Fibroblast of villous mesenchyme (primary cell): ENCODE results near the gene MTNR1A. TPM values are rescaled to one million over a fixed set of nuclear protein-coding genes. Genes with fewer than 3 reads are reported as not detected.

Source experiments
- DNase-seq: peaks from one replicate; pipeline ENCODE4 v3.0.0-alpha.2; 2010; ENCODE audit warnings: low read depth
- H3K4me3 ChIP-seq: 2 replicates; pipeline ENCODE4 v1.5.1; 2011; ENCODE audit warnings: low read depth, mild to moderate bottlenecking, low read length
- small RNA-seq: library from RNA; depleted of rRNA; stranded (forward); fragments of <200 nt; gene quantifications from one replicate; pipeline ENCODE3, GENCODE V24; 2012
- total RNA-seq: library from RNA; depleted of rRNA; stranded (reverse); fragments of >200 nt; gene quantifications from 2 replicates; pipeline ENCODE4 v1.2.3, GENCODE V29; 2012
- TF ChIP-seq, protein P1 (sequence below): IDR thresholded peaks from 2 replicates; pipeline ENCODE4 v1.5.1; 2012; ENCODE audit warnings: low read depth, mild to moderate bottlenecking, low read length; ENCODE audit not compliant: insufficient read depth

Gene MTNR1A
- total RNA-seq, 1 donor = not detected

DNA sequence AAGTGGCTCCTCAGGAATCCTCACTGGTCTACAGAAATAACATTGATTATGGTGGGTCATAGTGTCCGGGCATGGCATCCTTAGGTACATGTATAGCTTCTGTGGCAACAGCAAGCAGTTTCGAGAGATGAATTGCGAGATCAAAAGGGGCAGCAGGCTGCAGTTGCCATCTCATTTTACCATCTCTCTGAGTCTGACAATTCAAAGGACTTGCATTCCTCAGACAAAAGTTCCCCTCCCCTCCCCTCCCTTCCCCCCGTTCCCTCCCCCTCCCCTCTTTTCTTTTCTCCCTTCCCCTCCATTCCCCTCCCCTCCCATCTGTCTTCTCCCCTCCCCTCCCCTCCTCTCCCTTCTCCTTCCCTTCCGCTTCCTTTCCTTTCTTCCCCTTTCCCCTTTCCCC lies 70.2 kb downstream of the MTNR1A start:
- no peak overlapping the region for H3K4me3 ChIP-seq
- no peak for DNase-seq
- TF ChIP-seq, protein P1, sequence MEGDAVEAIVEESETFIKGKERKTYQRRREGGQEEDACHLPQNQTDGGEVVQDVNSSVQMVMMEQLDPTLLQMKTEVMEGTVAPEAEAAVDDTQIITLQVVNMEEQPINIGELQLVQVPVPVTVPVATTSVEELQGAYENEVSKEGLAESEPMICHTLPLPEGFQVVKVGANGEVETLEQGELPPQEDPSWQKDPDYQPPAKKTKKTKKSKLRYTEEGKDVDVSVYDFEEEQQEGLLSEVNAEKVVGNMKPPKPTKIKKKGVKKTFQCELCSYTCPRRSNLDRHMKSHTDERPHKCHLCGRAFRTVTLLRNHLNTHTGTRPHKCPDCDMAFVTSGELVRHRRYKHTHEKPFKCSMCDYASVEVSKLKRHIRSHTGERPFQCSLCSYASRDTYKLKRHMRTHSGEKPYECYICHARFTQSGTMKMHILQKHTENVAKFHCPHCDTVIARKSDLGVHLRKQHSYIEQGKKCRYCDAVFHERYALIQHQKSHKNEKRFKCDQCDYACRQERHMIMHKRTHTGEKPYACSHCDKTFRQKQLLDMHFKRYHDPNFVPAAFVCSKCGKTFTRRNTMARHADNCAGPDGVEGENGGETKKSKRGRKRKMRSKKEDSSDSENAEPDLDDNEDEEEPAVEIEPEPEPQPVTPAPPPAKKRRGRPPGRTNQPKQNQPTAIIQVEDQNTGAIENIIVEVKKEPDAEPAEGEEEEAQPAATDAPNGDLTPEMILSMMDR = no peak

DNA sequence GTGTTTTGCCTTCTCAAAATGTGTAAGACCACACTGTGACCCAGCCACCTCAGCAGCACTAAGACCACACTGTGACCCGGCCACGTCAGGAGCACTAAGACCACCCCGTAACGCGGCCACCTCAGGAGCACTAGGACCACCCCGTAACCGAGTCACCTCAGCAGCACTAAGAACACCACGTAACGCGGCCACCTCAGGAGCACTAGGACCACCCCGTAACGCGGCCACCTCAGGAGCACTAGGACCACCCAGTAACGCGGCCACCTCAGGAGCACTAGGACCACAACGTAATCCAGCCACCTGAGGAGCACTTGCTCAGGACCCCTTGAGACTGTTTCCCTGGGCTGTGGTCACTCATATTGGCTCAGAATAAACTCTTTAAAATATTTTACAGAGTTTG lies 71.7 kb downstream of the MTNR1A start:
- DNase-seq = no peak
- no peak overlapping the region for H3K4me3 ChIP-seq
- TF ChIP-seq, protein P1 = no peak

Small RNA genes lying within 50 kb of the gene (small RNA-seq; reads per million reads assigned to genes)
- gene RNU6-1055P = not detected

Other genes starting within 250 kb of the MTNR1A start
- gene FAT1, start 168.3 kb upstream of the MTNR1A start, total RNA-seq = 306 and 454 TPM in 2 replicates